Thyroid gland (tissue), 4 donors: ENCODE data around the gene ZNF516.

ENCODE experiments used
- CTCF ChIP-seq, 6 experiments: fragments of 200-600 bp in 3 of 6; fragments of 450-650 bp in 3 of 6; sonication (generic) in 3 of 6; IDR thresholded peaks; one replicate each; pipeline ENCODE4 v1.5.1; 2016 to 2019; ENCODE audit warnings: antibody characterized with exemption in 6 of 6, mild to moderate bottlenecking in 2 of 6, inconsistent platforms in 1 of 6, moderate library complexity in 1 of 6
- POLR2A ChIP-seq, 2 donors: fragments of 450-650 bp; IDR thresholded peaks; one replicate each; pipeline ENCODE4 v1.6.1; 2017; ENCODE audit warnings: antibody characterized with exemption in 2 of 2, mild to moderate bottlenecking in 2 of 2, moderate library complexity in 1 of 2

GRCh38 chr18:76359909-76360308 is 135.1 kb downstream of the ZNF516 start:
- no peak for TF ChIP-seq CTCF (IDR thresholded peaks at IDR 0.05)
- TF ChIP-seq POLR2A (IDR thresholded peaks at IDR 0.05): no peak
